Mesendoderm (in vitro differentiated cells): ENCODE measurements around the gene RHD.
"Not testable (repeated sequence)": the region's sequence is repeated elsewhere in the genome, so short reads cannot be mapped to it uniquely, and the experiment has no call there.

Experiments used
- DNase-seq: peaks from one replicate; pipeline ENCODE4 v3.0.0; 2013
- H2AK5ac ChIP-seq: 2 replicates; pipeline ENCODE4 v1.6.1; 2013; ENCODE audit warnings: low read length, inconsistent platforms
- H2BK120ac ChIP-seq: 2 replicates; pipeline ENCODE4 v1.6.1; 2013; ENCODE audit warnings: low read depth, mild to moderate bottlenecking, low read length, moderate library complexity, mixed read lengths
- H2BK15ac ChIP-seq: replicated peaks from 2 replicates; pipeline ENCODE4 v1.6.1; 2013; ENCODE audit warnings: low read depth, mild to moderate bottlenecking, moderate library complexity
- H2BK5ac ChIP-seq: 2 replicates; pipeline ENCODE4 v1.6.1; 2013; ENCODE audit warnings: low read length, inconsistent platforms
- H3K18ac ChIP-seq: 2 replicates; pipeline ENCODE4 v1.6.1; 2013; ENCODE audit warnings: mild to moderate bottlenecking, low read length, mixed read lengths
- H3K23ac ChIP-seq: one replicate; pipeline ENCODE4 v1.6.1; 2013; ENCODE audit warnings: low read length
- H3K27ac ChIP-seq: 2 replicates; pipeline ENCODE4 v1.5.1; 2013; ENCODE audit warnings: low read depth, mild to moderate bottlenecking, inconsistent platforms, low read length, moderate library complexity
- H3K27me3 ChIP-seq: 2 replicates; pipeline ENCODE4 v1.6.1; 2013; ENCODE audit warnings: low read length, control low read depth, mild to moderate bottlenecking, inconsistent platforms; ENCODE audit not compliant: insufficient read depth, poor library complexity
- H3K36me3 ChIP-seq: 2 replicates; pipeline ENCODE4 v1.6.1; 2013; ENCODE audit warnings: low read length, inconsistent platforms; ENCODE audit not compliant: control insufficient read depth, insufficient read depth
- H3K4ac ChIP-seq: one replicate; pipeline ENCODE4 v1.6.1; 2013; ENCODE audit warnings: low read depth, mild to moderate bottlenecking, low read length, moderate library complexity
- H3K4me1 ChIP-seq: 2 replicates; pipeline ENCODE4 v1.6.1; 2013; ENCODE audit warnings: low read depth, low read length, inconsistent platforms; ENCODE audit not compliant: control insufficient read depth
- H3K4me2 ChIP-seq: 2 replicates; pipeline ENCODE4 v1.6.1; 2013; ENCODE audit warnings: low read length
- H3K4me3 ChIP-seq: 2 replicates; pipeline ENCODE4 v1.5.1; 2013; ENCODE audit warnings: mild to moderate bottlenecking, low read length
- H3K56ac ChIP-seq: one replicate; pipeline ENCODE4 v1.6.1; 2013; ENCODE audit warnings: low read length
- H3K79me1 ChIP-seq: 2 replicates; pipeline ENCODE4 v1.6.1; 2013; ENCODE audit warnings: low read length, inconsistent platforms
- H3K79me2 ChIP-seq: 2 replicates; pipeline ENCODE4 v1.6.1; 2013; ENCODE audit warnings: mild to moderate bottlenecking, low read length; ENCODE audit not compliant: control insufficient read depth, insufficient read depth
- H3K9ac ChIP-seq: 2 replicates; pipeline ENCODE4 v1.6.1; 2013; ENCODE audit warnings: low read length, inconsistent platforms
- H4K5ac ChIP-seq: one replicate; pipeline ENCODE4 v1.6.1; 2013; ENCODE audit warnings: low read length
- H4K8ac ChIP-seq: one replicate; pipeline ENCODE4 v1.6.1; 2013; ENCODE audit warnings: low read depth, mild to moderate bottlenecking, control low read depth, low read length, moderate library complexity
- WGBS: extraction: QIAGEN DNeasy Blood & Tissue Kit; methylation state at CpG from one replicate; pipeline ENCODE4 v1.1.7; 2013; ENCODE audit warnings: low lambda C conversion rate, missing lambda C conversion rate; ENCODE audit not compliant: insufficient coverage; ENCODE audit errors: extremely low coverage; 5-methylcytosine and 5-hydroxymethylcytosine counted together

RHD gene

GRCh38 chr1:25369691-25370271 lies 97.5 kb downstream of the RHD start:
- H4K5ac ChIP-seq, H4K8ac ChIP-seq, H2BK5ac ChIP-seq, H3K79me2 ChIP-seq, H3K4me1 ChIP-seq, H3K27ac ChIP-seq, DNase-seq, H3K56ac ChIP-seq, H3K9ac ChIP-seq, H3K4me3 ChIP-seq, H2BK15ac ChIP-seq, H3K18ac ChIP-seq, H3K36me3 ChIP-seq, H3K4ac ChIP-seq, H3K27me3 ChIP-seq, H3K23ac ChIP-seq, H3K4me2 ChIP-seq, H3K79me1 ChIP-seq, H2BK120ac ChIP-seq, H2AK5ac ChIP-seq: not testable (repeated sequence)
- WGBS = no CpG with 5 or more reads among the region's 12 CpGs

- WGBS = no CpG with 5 or more reads among the region's 7 CpGs
- not testable (repeated sequence) for H3K23ac ChIP-seq, DNase-seq, H3K79me2 ChIP-seq, H3K18ac ChIP-seq, H3K79me1 ChIP-seq, H3K27me3 ChIP-seq, H2AK5ac ChIP-seq, H3K4me3 ChIP-seq, H2BK5ac ChIP-seq, H3K56ac ChIP-seq, H3K9ac ChIP-seq, H4K5ac ChIP-seq, H3K36me3 ChIP-seq, H3K4me2 ChIP-seq, H3K27ac ChIP-seq, H3K4me1 ChIP-seq, H2BK15ac ChIP-seq, H2BK120ac ChIP-seq, H4K8ac ChIP-seq, H3K4ac ChIP-seq
These were observed 99.4 kb downstream of the RHD start for GRCh38 chr1:25371757-25372156.

- not testable (repeated sequence) for H3K4me1 ChIP-seq, H3K4me3 ChIP-seq, H3K9ac ChIP-seq, H3K79me1 ChIP-seq, H3K56ac ChIP-seq, H3K4ac ChIP-seq, H3K23ac ChIP-seq, H3K18ac ChIP-seq, H3K27ac ChIP-seq, H3K27me3 ChIP-seq, H2BK5ac ChIP-seq, H3K79me2 ChIP-seq, H2AK5ac ChIP-seq, H2BK15ac ChIP-seq, H4K5ac ChIP-seq, H4K8ac ChIP-seq, H2BK120ac ChIP-seq, H3K4me2 ChIP-seq, H3K36me3 ChIP-seq, DNase-seq
- WGBS = no CpG with 5 or more reads among the region's 3 CpGs
These were observed 106.1 kb downstream of the RHD start for GRCh38 chr1:25378367-25378766.
